ENCODE data around the gene EXOC3. TPM values are rescaled to one million over a fixed set of nuclear protein-coding genes. Genes with fewer than 3 reads are reported as not detected.

The EXOC3 gene
- total RNA-seq, 1 experiment from 2014 or later: 155 TPM

- H3K9me2 ChIP-seq (ENCODE audit: insufficient read depth): no peaks in the 10 kb centered on the region
- intact Hi-C loops (cut with micrococcal nuclease; ENCODE audit: unreplicated experiment): loop anchor here (10.0 kb wide), 1 partner anchor 1196 kb away; no protein-coding TSS in a partner anchor
- no peak overlapping the region for H3K4me2 ChIP-seq
- H3K79me2 ChIP-seq (ENCODE audit: low read depth): peaks cover 46% of the 10 kb centered on the region
- H3F3A ChIP-seq (ENCODE audit: insufficient read depth, low read depth): peaks cover 9% of the 10 kb centered on the region; the same call in 1 of the 2 replicates
- no peak for DNase-seq
- BruUV-seq (replicated peaks): no TSS peak
- no peaks in the 10 kb centered on the region for H3K27me3 ChIP-seq (ENCODE audit: insufficient read depth, low read depth)
- CTCF ChIA-PET: no interaction called here
- H4K20me1 ChIP-seq (ENCODE audit: insufficient read depth): peaks cover 45% of the 10 kb centered on the region
- no peak overlapping the region for H3K27ac ChIP-seq
- H3K4me3 ChIP-seq: no peak overlapping the region
- H3K4me1 ChIP-seq (replicated peaks; ENCODE audit: insufficient read depth): peaks cover 13% of the 10 kb centered on the region
- TF ChIP-seq EZH2 (IDR thresholded peaks at IDR 0.05; ENCODE audit: low read depth) (no peak), CTCF (conservative IDR thresholded peaks at IDR 0.05) (no peak)
- no peak overlapping the region for H2AFZ ChIP-seq
- peaks cover 78% of the 10 kb centered on the region for H3K36me3 ChIP-seq (ENCODE audit: low read depth)
- POLR2A ChIA-PET (ENCODE audit: unreplicated experiment): no interaction called here
- H3K9me3 ChIP-seq (ENCODE audit: insufficient read depth, low read depth): no peaks in the 10 kb centered on the region
Measured at GRCh38 chr5:449151-449550, 6.2 kb downstream of the EXOC3 start.

- Histone ChIP-seq H2AFZ (no peak overlapping the region), H3K36me3 (ENCODE audit: low read depth) (peaks cover 73% of the 10 kb centered on the region), H3K27me3 (ENCODE audit: insufficient read depth, low read depth) (no peaks in the 10 kb centered on the region), H4K20me1 (ENCODE audit: insufficient read depth) (peaks cover 41% of the 10 kb centered on the region), H3K4me1 (replicated peaks; ENCODE audit: insufficient read depth) (no peaks in the 10 kb centered on the region), H3K4me3 (no peak overlapping the region), H3F3A (ENCODE audit: insufficient read depth, low read depth) (no peaks in the 10 kb centered on the region; the same call in 1 of the 2 replicates), H3K4me2 (no peak overlapping the region), H3K9me3 (ENCODE audit: insufficient read depth, low read depth) (no peaks in the 10 kb centered on the region), H3K79me2 (ENCODE audit: low read depth) (peaks cover 45% of the 10 kb centered on the region), H3K9me2 (ENCODE audit: insufficient read depth) (no peaks in the 10 kb centered on the region), H3K27ac (no peak overlapping the region)
- no peak for DNase-seq
- no TSS peak for BruUV-seq (replicated peaks)
- intact Hi-C loops (cut with micrococcal nuclease; ENCODE audit: unreplicated experiment): no loop called here
- ChIA-PET CTCF (no interaction called here), POLR2A (ENCODE audit: unreplicated experiment) (no interaction called here)
- no peak for TF ChIP-seq CTCF (conservative IDR thresholded peaks at IDR 0.05)
- TF ChIP-seq EZH2 (IDR thresholded peaks at IDR 0.05; ENCODE audit: low read depth): no peak
Measured at GRCh38 chr5:451587-452458, 8.8 kb downstream of the EXOC3 start.

- no peaks in the 10 kb centered on the region for H3K27me3 ChIP-seq (ENCODE audit: insufficient read depth, low read depth)
- no peak for TF ChIP-seq CTCF (conservative IDR thresholded peaks at IDR 0.05)
- no peak for TF ChIP-seq EZH2 (IDR thresholded peaks at IDR 0.05; ENCODE audit: low read depth)
- peaks cover 39% of the 10 kb centered on the region for H4K20me1 ChIP-seq (ENCODE audit: insufficient read depth)
- no peak overlapping the region for H3K4me2 ChIP-seq
- DNase-seq: no peak
- no peak overlapping the region for H2AFZ ChIP-seq
- intact Hi-C loops (cut with micrococcal nuclease; ENCODE audit: unreplicated experiment): no loop called here
- H3K4me1 ChIP-seq (replicated peaks; ENCODE audit: insufficient read depth): peaks cover 8% of the 10 kb centered on the region
- peaks cover 52% of the 10 kb centered on the region for H3K79me2 ChIP-seq (ENCODE audit: low read depth)
- H3K4me3 ChIP-seq: no peak overlapping the region
- no peak overlapping the region for H3K27ac ChIP-seq
- CTCF ChIA-PET: no interaction called here
- no peaks in the 10 kb centered on the region for H3K9me2 ChIP-seq (ENCODE audit: insufficient read depth)
- no TSS peak for BruUV-seq (replicated peaks)
- H3K9me3 ChIP-seq (ENCODE audit: insufficient read depth, low read depth): no peaks in the 10 kb centered on the region
- peaks cover 8% of the 10 kb centered on the region for H3F3A ChIP-seq (ENCODE audit: insufficient read depth, low read depth)
- POLR2A ChIA-PET (ENCODE audit: unreplicated experiment): interaction anchor here (0.5 kb wide), 1 partner anchor 223 kb away, joined by 4 read pairs; no protein-coding TSS in a partner anchor
- H3K36me3 ChIP-seq (ENCODE audit: low read depth): peaks cover 73% of the 10 kb centered on the region
Measured at GRCh38 chr5:452978-453710, 10.2 kb downstream of the EXOC3 start.

All from PC-9 (cell line).